Measurements from ENCODE around the gene JAK3. TPM values are rescaled to one million over a fixed set of nuclear protein-coding genes. Genes with fewer than 3 reads are reported as not detected.
A peak's percentile ranks its signal among the peaks of the same experiment; 100 is the strongest.
"Not testable (repeated sequence)": the region's sequence is repeated elsewhere in the genome, so short reads cannot be mapped to it uniquely, and the experiment has no call there.

The JAK3 gene
- total RNA-seq, 4 donors from 2014 or later = 2.3 to 22.1 (median 8.5) TPM

GRCh38 chr19:17778968-17779929, 68.5 kb downstream of the JAK3 start:
- intact Hi-C loops (cut with DNase I; ENCODE audit: low total_unique reads) (no loop called here), in situ Hi-C loops (cut with MboI; ENCODE audit: low pct_ligation_motif_present in 1 of 4, low pct_unique_long_range_greater_than_20kb in 1 of 4, low sequenced_read_pairs in 3 of 4) (loop anchor here in 1 of 4 donors (10.0 kb wide), 1 partner anchor 74 kb away; no protein-coding TSS in a partner anchor)
- Histone ChIP-seq H3K4me3 (peak overlapping the region in 1 of 4 donors; percentile 18), H3K4me1 (peaks cover 0 to 15% (median 12%) of the 10 kb centered on the region in 4 donors), H3K36me3 (no peaks in the 10 kb centered on the region), H3K27me3 (peaks cover 20% of the 10 kb centered on the region), H3K9me3 (no peaks in the 10 kb centered on the region), H3K27ac (no peak overlapping the region)
- peak; percentile 33 for DNase-seq
- TF ChIP-seq EP300 (IDR thresholded peaks at IDR 0.05; ENCODE audit: low read depth) = no peak
- TF ChIP-seq CTCF (IDR thresholded peaks at IDR 0.05) = no peak
- no peak for TF ChIP-seq POLR2AphosphoS5 (IDR thresholded peaks at IDR 0.05)
- TF ChIP-seq POLR2A (IDR thresholded peaks at IDR 0.05) = no peak
- 6 to 20% methylated on average over 12 to 25 of the region's 25 CpGs for WGBS, 2 donors (ENCODE audit: low coverage in 1 of 2)

GRCh38 chr19:17778251-17778967, 69.4 kb downstream of the JAK3 start:
- Histone ChIP-seq H3K9me3 (no peaks in the 10 kb centered on the region), H3K27me3 (peaks cover 20% of the 10 kb centered on the region), H3K4me3 (peak overlapping the region in 3 of 4 donors; percentile 2 to 41 (median 18)), H3K36me3 (no peaks in the 10 kb centered on the region), H3K27ac (no peak overlapping the region), H3K4me1 (peaks cover 0 to 12% (median 12%) of the 10 kb centered on the region in 4 donors)
- WGBS, 2 donors (ENCODE audit: low coverage in 1 of 2) = 21% methylated on average over 27 of the region's 37 CpGs; no CpG with 5 or more reads in 1 of the 2 donors
- TF ChIP-seq POLR2A (IDR thresholded peaks at IDR 0.05) = no peak
- TF ChIP-seq POLR2AphosphoS5 (IDR thresholded peaks at IDR 0.05) = no peak
- TF ChIP-seq EP300 (IDR thresholded peaks at IDR 0.05; ENCODE audit: low read depth) = no peak
- TF ChIP-seq CTCF (IDR thresholded peaks at IDR 0.05) = no peak
- peak; percentile 80 for DNase-seq
- in situ Hi-C loops (cut with MboI; ENCODE audit: low pct_ligation_motif_present in 1 of 4, low pct_unique_long_range_greater_than_20kb in 1 of 4, low sequenced_read_pairs in 3 of 4) (loop anchor here in 1 of 4 donors (10.0 kb wide), 1 partner anchor 74 kb away; no protein-coding TSS in a partner anchor), intact Hi-C loops (cut with DNase I; ENCODE audit: low total_unique reads) (no loop called here)

GRCh38 chr19:17777840-17778239, 69.9 kb downstream of the JAK3 start:
- WGBS, 2 donors (ENCODE audit: low coverage in 1 of 2) = 76 to 81% methylated on average over 7 to 10 of the region's 10 CpGs
- peaks cover 20% of the 10 kb centered on the region for H3K27me3 ChIP-seq
- H3K4me3 ChIP-seq; intact Hi-C loops (cut with DNase I; ENCODE audit: low total_unique reads); H3K27ac ChIP-seq; H3K9me3 ChIP-seq; H3K36me3 ChIP-seq; DNase-seq: not testable (repeated sequence)
- in situ Hi-C loops (cut with MboI; ENCODE audit: low pct_ligation_motif_present in 1 of 4, low pct_unique_long_range_greater_than_20kb in 1 of 4, low sequenced_read_pairs in 3 of 4) = loop anchor here in 1 of 4 donors (10.0 kb wide), 1 partner anchor 73 kb away; no protein-coding TSS in a partner anchor
- peaks cover 0 to 12% (median 12%) of the 10 kb centered on the region in 4 donors for H3K4me1 ChIP-seq

- Histone ChIP-seq H3K9me3 (no peaks in the 10 kb centered on the region), H3K4me1 (peaks cover 0 to 12% (median 12%) of the 10 kb centered on the region in 4 donors), H3K27ac (no peak overlapping the region), H3K27me3 (peaks cover 17% of the 10 kb centered on the region), H3K4me3 (no peak overlapping the region), H3K36me3 (no peaks in the 10 kb centered on the region)
- no peak for DNase-seq
- in situ Hi-C loops (cut with MboI; ENCODE audit: low pct_ligation_motif_present in 1 of 4, low pct_unique_long_range_greater_than_20kb in 1 of 4, low sequenced_read_pairs in 3 of 4) = loop anchor here in 1 of 4 donors (10.0 kb wide), 1 partner anchor 71 kb away; no protein-coding TSS in a partner anchor
- intact Hi-C loops (cut with DNase I; ENCODE audit: low total_unique reads) = no loop called here
- TF ChIP-seq POLR2AphosphoS5 (IDR thresholded peaks at IDR 0.05) (no peak), EP300 (IDR thresholded peaks at IDR 0.05; ENCODE audit: low read depth) (no peak), POLR2A (IDR thresholded peaks at IDR 0.05) (no peak), CTCF (IDR thresholded peaks at IDR 0.05) (no peak)
- WGBS, 2 donors (ENCODE audit: low coverage in 1 of 2) = 52 to 63% methylated on average over 2 to 27 of the region's 27 CpGs
These were observed 71.6 kb downstream of the JAK3 start for GRCh38 chr19:17775991-17776803.
